Activated T-cell treated with anti-CD3 and anti-CD28 coated beads for 1 hour (primary cell): Measurements from ENCODE around the gene TFR2.

Source experiments
- DNase-seq: peaks from one replicate; pipeline ENCODE4 v3.0.0-alpha.2; 2020; ENCODE audit warnings: low read depth

Gene TFR2

DNA sequence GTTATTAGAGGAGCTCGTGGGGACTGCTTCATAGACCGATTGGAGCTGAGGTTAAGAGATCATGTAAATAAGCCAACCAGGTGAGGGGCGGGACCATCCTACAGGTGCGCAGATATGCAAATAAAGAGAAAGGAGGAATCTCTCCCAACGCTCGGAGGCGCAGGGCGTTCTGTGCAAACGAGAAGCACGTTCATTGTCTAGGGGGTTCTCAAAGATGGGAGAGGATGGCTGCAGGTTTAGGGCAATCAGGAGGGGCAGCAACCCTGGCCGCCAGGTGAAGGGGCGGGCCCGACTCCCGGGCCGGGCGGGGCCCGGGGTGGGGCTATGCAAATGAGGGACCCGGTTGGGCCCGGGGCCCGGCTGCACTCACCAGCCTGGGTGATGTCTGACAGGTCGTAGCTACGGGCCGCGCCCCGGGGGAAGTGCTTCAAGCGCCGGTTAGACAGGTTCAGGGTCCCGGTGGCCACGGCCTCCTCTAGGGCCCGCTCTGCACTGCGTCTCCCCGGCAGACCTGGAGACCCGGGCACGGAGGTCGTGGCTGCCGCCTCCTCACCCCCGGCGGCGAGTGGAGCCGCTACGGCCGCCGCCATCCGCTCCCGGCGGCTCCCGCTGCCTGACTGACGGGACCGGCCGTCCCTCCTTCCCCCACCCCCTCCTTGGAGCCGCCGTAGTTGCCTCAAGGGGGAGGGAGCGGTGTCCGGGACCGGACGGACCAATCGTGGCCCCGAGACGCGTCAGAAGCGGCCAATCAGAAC lies 55.7 kb downstream of the TFR2 start, which contains the start of gene LRCH4:
TSS of gene LRCH4 (minus strand) at position 619 of the 755 bp plus-strand sequence. CDS start at position 590, 29 bp downstream.
- DNase-seq, result peak; percentile 51

DNA sequence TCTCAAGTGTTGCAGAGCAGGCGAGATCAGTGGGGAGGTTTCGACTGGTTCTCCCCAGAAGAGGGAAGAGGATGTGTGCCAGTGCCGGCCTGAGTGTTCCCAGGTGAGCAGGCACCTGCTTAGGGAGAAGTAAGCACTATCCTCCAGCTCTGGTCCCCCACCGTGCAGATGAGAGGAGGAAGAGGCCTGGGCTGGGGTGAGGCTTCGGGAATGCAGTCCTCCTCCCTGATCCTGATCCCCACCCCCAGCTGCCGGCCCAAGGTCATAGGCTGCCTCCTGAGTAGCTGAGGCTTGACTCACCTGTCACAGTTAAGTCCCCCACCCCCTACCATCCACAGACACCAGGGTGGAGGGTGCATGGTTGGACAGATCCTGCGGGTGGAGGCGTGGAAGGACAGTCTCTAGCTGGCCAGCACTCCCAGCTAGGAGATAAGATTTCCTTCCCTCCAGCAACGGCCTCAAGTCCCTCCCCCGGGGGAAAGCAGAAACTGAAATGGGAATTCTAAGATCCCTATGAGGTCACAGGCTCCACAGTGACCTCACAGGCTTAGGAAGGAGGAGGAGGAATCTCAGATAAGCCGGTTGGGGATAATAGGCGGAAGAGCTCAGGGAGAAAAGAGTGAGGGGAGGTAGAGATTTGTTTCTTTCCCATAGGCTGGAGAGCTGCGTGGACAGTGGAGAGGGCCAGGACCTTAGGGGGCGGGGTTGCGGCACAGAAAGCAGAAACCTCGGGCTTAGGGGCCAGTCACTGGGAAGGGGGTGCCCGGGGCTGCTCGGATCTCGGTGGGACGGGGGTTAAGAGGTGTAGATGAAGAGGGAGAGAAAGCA lies 56.5 kb downstream of the TFR2 start:
- no peak for DNase-seq

DNA sequence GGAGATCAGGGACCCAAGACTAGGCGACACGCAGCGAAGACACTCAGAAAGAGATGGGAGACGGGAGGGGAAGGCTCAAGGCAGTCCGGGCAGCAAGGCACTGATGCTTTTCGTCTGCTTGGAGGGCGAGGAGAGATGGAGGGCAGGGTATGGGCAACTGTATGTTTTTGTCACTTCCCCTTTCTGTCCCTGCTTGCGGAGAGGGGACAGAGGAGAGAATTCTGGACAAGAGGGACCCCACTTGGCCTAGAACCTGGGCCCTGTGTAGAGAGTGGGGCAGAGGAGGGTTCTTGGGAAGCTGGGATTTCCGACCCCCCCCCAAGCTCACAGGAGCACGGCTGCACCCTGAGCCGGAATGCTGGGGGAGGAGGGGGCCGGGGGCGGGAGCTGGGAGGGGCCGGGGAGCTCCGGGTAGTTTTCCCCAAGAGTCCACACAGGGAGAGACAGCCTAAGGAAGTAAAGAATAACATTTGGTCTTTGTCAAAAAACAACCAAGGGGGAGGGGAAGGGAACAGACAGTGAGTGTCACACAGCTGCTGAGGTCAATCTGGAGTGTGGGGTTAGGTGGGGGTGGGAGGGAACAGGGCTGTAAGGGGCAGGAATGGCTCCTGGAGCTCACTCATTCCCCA lies 57.2 kb downstream of the TFR2 start:
- no peak for DNase-seq

DNA sequence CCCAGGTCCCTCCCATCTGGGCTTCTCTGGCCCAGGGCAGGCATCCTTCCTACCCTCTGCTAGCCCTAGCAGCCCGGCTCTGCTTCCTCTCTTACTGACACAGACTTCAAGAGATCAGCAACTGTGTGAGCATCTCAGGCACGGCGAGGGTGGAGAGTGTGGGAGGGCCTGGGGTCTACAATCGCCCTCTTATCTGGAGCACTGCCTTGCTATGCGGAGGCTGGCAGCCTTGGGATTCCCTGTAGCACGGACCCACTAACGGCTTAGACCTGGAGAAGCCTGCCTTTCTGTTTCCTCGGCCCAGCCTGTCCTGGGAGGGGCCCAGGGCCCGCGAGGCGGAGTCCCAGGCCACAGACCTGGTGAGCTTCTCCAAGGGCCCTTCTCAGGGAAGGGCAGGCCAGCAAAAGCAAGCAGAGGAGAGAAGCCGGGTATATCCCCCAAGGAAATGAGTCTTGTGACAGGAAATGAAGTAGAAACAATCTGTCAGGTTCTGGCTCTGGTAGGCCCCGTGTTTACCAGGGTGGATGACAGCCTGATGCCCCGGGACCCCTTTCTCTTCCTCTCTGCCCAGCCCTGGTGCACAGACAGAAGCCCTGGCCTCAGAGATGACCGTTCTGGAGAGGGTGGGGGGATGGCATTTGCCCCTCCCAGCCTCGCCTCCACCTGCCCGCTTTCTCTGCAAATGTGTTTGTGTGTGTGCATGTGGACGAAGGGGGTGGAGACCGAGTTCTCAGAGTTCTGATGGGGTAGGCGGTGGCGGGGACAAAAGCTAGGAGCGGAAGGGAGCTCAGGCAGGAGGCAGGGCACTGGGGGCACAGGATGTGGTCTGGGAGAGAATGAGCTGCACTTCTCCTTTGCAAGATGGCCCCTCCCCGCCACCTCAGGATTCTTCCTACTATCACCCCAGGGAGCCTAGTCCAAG lies 58.0 kb downstream of the TFR2 start:
- DNase-seq, result peak; percentile 40

DNA sequence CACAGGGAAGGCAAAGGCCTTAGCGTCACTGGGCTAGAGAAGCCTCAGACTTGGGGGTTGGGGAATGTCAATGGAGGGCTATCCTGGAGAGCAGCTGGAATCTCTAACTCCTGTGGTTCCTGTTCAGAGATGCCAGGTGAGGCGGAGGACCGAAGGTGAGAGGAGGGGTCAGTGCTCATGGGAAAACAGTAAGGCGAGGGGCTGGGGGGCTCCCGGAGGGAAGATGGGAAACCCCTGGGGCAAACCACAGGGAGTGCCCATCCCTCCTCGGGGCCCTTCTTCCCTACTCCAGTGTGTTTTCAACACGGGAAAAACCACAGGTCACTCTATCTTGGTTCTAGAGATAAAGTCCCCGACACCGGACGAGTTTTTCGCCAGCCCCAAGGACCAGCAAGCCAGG lies 58.7 kb downstream of the TFR2 start:
- DNase-seq, result no peak

DNA sequence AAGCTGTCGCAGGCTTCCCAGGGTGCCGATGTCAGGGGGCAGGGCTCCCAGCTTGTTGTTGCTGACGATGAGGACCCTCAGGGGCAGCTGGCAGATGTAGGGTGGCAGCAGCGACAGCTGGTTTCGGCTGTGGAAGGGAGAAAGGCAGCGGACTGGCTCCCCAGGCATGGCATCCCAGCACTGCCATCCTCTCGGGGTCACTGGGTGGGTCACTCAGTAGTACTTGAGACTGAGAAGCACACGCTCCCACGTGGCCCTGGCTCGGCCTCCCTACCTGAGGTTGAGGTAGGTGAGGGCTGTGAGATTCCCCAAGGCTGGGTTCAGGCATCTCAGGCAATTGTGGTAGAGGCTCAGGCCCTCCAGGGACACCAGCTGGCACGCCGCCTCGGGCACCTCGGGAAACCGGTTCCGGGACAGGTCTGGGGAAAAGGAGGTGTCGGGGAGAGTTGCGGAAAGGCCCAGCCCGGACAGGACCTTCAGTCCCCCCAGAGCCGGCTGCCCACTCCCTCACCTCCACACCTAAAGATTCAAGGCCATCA lies 59.2 kb downstream of the TFR2 start:
- no peak for DNase-seq

DNA sequence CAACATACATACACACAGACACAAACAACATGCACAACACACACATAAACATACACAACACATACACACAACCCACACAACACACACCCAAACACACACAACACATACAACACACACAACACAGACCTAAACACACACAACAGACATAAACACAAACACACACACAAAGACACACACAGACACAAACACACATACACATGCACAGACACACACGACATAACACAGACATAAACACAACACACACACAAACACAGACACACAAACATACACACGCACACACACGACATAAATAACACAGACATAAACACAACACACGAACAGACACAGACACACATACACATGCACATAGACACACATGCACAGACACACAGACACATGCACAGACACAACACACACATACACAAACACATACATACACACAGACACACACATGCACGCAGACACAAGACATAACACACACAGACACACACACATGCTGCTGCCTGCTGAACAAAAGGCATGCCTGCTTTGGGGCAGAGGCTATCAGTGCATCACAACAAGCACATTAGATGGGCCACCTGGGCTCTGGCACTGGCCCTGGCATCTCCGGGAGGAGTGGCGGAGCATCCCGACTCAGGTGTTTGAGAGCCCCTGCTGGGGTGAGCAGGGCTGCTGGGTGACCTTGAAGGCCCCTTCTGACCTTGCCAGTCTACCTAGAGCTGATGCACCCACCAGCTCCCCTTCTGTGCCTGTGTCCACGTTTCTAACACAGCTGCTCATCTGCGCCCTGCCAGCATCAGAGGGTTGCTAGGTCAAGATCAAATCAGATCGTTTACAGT lies 60.7 kb downstream of the TFR2 start:
- DNase-seq, result no peak

DNA sequence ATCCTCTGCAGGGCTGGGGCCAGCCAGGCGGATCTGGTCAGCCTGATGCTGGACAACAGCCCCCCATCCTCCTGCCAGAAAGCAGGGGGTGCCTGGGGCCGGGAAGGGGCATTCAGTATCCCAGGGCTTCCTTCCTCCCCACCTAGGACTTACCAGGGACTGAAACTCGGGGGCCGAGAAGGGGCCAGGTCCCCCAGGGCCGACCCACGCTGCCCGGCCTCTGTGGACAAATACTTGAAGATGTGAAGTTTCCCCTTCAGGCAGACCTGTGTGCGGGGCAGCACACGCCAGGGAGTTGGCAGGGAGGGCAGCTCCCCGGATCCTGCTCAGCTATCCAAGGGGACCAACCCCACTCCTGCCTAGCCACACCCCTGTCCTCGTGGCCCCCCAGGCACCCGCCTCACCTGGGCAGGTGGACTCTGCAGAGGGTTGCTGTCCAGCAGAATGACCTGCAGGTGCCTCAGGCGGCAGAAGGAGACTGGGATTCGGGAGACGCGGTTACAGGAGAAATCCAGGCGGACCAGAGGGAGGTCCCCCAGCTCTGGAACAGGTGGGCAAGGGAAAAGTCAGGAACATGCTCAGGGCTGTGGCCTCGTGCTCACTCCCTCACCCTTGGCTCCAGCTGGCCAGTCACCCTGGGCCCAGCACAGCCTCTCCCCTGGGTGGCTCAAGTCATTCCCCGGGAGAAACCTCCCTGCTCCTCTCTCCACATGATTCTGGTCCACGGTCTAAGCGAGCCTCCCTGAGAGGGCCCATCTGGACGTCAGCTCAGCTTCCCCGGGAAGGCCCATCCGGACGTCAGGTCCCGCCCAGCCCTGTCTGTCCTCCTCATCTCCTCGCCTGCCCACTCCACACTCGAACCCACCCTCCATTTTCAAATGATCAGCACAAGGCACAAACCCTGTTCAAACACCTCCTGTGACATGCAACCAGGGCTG lies 62.8 kb downstream of the TFR2 start:
- DNase-seq, result no peak

DNA sequence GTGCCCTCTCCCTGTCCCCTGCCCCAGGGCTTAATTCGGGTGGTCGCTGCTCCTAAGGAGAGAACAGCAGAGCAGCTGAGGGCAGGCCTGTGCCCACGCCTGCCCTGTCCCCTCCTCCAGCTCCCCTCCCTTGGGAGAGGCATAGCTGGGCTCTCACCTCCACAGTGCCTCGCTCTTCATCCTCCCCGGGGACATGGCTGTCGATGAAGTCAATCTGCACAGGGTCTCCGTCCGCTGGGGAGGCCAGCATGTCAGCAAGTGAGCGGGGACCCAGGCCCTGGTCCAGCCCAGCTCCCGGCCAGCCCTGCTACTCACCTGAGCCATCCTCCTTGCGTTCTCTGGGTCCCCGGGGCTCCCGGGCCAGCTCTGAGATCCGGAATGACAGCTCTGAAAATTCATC lies 63.8 kb downstream of the TFR2 start:
- DNase-seq, result no peak

DNA sequence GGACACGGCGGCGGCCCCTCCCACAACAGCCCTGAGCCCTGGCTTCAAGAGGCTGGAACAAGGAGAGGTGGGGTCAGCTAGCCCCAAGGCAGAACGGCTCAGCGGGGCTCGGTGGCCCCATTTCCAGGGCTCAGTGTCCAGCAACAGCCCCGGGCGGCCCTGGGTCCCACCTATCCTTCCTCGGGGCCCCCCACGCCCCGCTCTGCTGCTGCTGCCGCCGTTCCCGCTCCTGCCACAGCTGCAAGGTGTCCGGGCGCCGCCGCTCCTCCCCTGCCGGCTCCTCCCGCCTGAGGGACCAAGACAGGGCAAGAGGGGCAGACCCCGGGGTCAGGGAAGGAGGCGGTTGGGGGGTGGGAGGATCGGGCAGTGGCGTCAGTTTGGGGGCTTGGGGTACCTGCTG lies 64.2 kb downstream of the TFR2 start:
- no peak for DNase-seq

DNA sequence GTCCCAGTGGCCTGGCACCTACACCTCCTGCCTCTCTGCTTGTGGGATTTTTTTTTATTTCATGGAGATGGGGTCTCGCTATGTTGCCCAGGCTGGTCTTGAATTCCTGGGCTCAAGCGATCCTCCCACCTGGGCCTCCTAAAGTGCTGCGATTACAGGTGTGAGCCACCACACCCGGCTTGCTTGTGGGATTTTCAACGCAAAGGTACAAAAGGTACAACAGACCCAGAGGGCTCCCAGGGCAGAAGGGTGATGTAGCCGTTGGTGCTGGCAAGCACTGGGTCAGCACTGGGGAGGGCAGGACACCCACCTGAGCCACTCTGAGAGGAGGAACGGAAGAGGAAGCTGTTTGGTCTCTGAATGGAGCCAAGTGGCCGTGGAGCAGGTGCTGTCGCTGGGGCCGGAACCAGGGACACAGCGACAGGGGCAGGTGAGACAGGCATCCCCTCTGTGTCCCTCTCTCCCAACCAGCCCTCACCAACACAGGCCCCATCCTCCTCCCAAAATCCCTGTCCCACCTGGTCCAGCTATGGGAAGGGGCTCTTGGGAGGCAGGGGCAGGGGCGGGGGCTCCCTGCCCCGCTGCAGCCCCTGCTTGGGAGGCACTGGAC lies 64.9 kb downstream of the TFR2 start:
- DNase-seq, result no peak

DNA sequence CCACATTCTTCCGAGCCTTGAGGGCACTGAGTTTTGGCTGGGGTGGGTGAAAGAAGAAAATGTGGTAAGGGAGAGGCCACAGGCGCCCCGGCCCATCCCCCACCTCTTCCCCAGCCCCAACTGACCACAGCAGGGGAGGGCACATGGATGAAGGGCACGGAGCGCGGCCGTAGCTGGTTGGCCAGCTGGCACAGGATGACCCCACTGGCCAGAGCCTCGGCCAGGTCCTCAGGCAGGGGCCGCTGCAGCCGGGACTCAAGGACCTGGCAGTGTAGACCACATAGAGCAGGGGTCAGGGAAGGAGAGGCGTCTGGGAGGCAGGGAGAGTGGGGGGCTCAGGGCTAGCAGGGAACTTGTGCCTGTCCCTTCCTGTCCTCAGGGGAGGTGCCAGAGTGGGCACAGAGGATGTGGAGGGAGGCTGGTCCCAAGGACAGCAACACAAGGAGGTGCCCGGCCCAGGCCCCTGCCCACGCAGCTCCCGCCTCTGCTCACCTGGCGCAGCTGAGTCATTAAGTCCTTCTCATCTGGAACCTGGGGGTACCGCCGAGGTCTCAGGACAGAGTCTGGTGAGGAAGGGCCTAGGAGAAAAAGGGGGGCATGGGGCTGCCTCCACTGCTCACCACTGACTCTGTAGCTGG lies 65.5 kb downstream of the TFR2 start:
- DNase-seq, result no peak

DNA sequence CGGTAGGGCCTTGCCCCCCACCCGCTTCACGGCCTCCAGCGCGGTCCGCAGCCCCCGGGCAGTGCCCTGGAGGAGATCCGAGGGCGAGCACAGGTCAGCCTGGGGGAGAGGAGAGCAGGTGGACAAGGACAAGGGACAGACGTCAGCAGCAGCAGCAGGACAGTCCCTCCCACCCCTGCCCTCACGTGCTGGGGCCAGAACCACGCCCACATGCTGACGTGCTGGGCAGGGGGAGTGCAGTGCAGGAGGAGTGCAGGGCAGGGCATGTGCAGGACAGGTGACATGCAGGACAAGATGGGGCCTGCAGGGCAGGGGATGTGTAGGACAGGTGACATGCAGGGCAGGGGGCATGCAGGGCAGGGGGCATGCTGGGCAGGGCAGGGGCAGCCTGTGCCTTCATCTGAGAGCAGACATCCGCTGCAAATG lies 66.1 kb downstream of the TFR2 start:
- DNase-seq, result no peak

DNA sequence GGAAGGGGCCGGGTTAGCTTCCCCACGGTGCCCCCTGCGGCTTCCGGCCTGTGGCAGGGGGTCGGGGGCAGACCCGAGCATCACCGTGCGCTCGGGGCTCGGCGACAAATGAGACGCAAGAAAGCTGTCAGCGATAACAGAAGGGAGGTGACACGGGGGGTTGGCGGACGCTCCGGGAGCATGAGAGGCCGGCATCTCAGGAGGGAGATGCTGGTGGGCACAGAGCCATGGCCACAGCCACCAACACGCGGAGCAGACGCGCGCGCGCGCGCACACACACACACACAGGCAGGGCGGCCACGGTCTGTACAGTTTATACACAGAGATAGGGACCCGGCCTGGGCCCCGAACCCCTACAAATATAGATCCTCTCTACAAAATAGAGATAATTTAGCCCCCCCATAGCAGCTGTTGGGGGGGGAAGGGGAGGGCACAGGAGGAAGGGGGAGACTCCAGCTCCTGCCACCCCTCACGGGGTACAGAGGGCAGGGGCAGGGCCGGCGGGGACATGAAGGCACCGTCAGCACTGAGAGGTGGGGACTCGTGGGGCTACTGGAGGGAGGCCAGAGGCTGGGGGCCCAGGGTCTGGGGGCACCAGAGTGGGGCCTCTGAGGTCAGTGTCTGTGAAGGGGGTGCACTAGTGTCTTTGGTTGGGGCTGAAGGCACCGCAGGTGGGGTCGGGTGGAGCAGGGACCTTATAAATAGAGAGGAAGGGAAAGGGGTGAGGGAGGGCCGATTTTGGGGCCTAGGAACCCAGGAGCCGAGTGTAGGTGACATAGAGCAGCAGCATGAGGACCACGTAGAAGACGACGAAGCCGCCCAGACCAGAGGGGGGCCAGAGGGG lies 66.8 kb downstream of the TFR2 start:
- no peak for DNase-seq

DNA sequence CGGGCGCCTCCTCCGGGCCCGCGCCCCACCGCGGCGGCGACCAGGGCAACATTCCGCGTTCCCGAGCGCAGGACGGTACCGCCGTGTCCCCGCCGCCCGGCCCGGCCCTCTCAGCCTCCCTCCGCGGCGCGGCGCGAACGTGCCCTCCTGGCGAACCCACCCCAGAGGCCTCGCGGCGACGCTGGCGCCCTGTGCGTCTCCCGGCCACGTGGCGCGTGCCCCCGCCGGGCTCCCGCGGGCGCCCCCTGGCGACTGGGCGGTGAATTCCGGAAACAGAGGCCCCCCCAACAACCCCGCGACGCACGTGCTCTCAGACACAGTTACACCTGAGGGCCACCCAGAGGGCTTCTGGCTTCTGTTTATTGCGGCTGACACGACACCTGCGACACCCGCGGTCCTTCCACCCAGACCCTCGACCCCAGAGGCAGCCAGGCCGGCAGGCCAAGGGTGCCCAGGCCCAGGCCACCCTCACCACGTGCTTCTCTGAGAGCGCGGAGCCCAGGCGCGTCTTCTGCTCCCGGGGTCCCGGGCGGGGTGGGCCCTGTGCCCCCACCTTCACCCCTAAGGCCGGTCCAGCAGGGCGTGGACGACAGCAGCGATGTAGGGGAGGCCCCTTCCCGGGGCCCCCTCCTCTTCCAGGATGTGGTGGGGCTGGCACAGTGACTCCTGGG lies 67.5 kb downstream of the TFR2 start, which contains the start of gene SAP25:
TSS of gene SAP25 (minus strand) at position 210 of the 671 bp plus-strand sequence. CDS start at position 52, 158 bp downstream.
- no peak for DNase-seq

DNA sequence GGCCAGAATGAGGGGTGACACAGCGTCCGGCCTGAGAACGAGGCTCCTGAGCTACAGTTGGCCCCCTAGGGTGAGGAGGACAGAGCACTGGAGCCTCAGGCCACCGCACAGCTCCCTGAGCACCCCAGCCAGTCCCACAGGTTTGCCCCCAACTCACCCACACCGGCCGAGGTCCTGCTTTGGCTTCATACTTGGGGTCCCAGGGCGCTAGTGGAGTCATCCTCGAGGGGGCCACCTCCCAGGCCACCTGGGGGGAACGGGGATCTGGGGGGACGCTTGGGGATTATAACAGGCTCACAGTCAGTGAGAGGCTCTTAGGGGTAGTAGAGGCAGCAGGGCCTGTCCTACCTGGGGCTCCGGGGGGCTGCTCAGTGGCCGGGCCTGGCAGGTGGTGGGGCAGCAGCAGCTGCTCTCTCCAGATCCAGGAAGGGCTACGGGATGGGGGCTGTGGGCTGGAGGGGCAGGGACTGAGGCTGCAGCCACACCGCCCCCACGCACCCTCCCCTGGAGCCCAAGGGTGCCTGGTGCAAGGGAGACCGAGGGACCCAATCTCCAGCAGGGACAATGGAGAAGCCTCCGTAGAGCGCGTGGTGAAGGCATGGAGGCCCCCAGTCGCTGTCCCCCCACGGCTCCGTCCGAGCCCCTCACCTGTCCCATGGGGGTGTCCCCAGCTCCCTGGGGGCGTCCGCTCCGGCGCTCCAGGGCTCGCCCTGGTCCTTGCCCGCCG lies 68.2 kb downstream of the TFR2 start:
- no peak for DNase-seq
